Measurements from ENCODE around the gene ZNF554. TPM values are rescaled to one million over a fixed set of nuclear protein-coding genes. Genes with fewer than 3 reads are reported as not detected.

The ZNF554 gene
- total RNA-seq, 2 donors from 2014 or later: 4.4 to 8.6 TPM

DNA sequence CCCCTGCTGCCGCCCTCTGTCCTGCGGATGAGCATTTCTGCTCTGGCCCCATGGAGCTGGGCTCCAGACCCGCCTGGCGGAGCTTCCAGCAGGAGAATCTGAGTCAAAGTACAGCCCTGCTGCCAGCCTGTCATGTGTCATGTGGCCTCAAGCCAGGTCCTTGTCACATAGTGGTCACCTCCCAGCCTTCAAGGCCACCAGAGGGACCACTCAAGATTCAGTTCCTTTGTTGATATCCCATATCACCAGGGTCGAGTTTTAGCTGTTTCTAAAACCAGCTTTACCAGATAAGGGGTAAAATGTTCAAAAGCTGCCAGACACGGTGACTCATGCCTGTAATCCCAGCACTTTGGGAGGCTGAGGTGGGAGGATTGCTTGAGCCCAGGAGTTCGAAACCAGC lies 20.9 kb upstream of the ZNF554 start:
- Histone ChIP-seq H3K9me3 (no peaks in the 10 kb centered on the region), H3K4me3 (no peak overlapping the region), H3K36me3 (no peaks in the 10 kb centered on the region), H3K27me3 (replicated peaks; ENCODE audit: insufficient read depth) (no peaks in the 10 kb centered on the region), H3K4me1 (replicated peaks) (no peaks in the 10 kb centered on the region), H3K27ac (no peak overlapping the region)
- TF ChIP-seq POLR2AphosphoS5 (IDR thresholded peaks at IDR 0.05) (no peak), POLR2A (IDR thresholded peaks at IDR 0.05) (no peak)
- TF ChIP-seq, protein P1, sequence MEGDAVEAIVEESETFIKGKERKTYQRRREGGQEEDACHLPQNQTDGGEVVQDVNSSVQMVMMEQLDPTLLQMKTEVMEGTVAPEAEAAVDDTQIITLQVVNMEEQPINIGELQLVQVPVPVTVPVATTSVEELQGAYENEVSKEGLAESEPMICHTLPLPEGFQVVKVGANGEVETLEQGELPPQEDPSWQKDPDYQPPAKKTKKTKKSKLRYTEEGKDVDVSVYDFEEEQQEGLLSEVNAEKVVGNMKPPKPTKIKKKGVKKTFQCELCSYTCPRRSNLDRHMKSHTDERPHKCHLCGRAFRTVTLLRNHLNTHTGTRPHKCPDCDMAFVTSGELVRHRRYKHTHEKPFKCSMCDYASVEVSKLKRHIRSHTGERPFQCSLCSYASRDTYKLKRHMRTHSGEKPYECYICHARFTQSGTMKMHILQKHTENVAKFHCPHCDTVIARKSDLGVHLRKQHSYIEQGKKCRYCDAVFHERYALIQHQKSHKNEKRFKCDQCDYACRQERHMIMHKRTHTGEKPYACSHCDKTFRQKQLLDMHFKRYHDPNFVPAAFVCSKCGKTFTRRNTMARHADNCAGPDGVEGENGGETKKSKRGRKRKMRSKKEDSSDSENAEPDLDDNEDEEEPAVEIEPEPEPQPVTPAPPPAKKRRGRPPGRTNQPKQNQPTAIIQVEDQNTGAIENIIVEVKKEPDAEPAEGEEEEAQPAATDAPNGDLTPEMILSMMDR (IDR thresholded peaks at IDR 0.05): no peak
- 87% methylated on average over 7 of the region's 7 CpGs for WGBS
- no peak for DNase-seq (ENCODE audit: low spot score)
- intact Hi-C loops (cut with DNase I): no loop called here

DNA sequence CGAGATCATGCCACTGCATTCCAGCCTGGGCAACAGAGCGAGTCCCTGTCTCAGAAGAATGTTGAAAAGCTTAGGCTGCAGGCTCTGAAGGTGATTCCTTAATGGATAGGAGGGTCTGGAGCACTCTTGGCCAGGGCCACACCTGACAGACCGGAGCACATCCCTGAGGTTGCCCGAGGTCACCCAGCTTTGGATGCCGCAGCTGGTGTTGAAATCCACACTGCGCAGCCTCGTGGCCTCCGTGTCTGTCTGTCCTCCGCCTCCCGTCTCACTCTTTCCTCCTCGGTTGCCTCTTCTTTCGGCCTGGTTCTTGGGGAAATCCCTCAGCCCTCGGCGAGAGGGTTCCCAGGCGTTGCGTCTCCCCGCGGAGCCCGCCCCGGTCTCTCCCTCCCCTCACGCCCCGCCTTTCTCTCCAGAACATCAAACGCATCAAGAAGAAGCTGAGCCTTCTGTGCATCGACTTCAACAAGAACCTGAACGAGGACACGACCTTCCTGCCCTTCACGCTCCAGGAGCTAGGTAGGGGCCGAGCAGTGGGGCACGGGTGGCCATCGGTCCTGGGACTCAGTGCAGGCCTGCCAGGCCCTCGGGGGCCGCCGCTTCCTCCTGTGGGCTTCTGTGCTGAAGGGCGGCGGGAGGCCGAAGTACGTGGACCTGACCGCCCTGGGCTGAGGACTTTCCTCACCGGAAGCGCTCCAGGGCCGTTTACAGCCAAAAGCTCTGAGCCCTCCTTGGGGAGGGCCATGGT lies 20.2 kb upstream of the ZNF554 start:
- Histone ChIP-seq H3K27me3 (replicated peaks; ENCODE audit: insufficient read depth) (no peaks in the 10 kb centered on the region), H3K9me3 (no peaks in the 10 kb centered on the region), H3K4me3 (no peak overlapping the region), H3K36me3 (no peaks in the 10 kb centered on the region), H3K4me1 (replicated peaks) (no peaks in the 10 kb centered on the region), H3K27ac (no peak overlapping the region)
- intact Hi-C loops (cut with DNase I): no loop called here
- DNase-seq (ENCODE audit: low spot score): no peak
- 94% methylated on average over 41 of the region's 41 CpGs for WGBS
- TF ChIP-seq POLR2AphosphoS5 (IDR thresholded peaks at IDR 0.05): no peak

GRCh38 chr19:2800506-2800905 lies 19.2 kb upstream of the ZNF554 start:
- H3K9me3 ChIP-seq: no peaks in the 10 kb centered on the region
- no peaks in the 10 kb centered on the region for H3K27me3 ChIP-seq (replicated peaks; ENCODE audit: insufficient read depth)
- no peak for TF ChIP-seq POLR2A (IDR thresholded peaks at IDR 0.05)
- TF ChIP-seq, protein P1 (IDR thresholded peaks at IDR 0.05): no peak
- TF ChIP-seq POLR2AphosphoS5 (IDR thresholded peaks at IDR 0.05): no peak
- H3K36me3 ChIP-seq: no peaks in the 10 kb centered on the region
- WGBS: 80% methylated on average over 12 of the region's 22 CpGs
- no peak overlapping the region for H3K4me3 ChIP-seq
- DNase-seq (ENCODE audit: low spot score): no peak
- H3K4me1 ChIP-seq (replicated peaks): no peaks in the 10 kb centered on the region
- H3K27ac ChIP-seq: no peak overlapping the region
- intact Hi-C loops (cut with DNase I): no loop called here

DNA sequence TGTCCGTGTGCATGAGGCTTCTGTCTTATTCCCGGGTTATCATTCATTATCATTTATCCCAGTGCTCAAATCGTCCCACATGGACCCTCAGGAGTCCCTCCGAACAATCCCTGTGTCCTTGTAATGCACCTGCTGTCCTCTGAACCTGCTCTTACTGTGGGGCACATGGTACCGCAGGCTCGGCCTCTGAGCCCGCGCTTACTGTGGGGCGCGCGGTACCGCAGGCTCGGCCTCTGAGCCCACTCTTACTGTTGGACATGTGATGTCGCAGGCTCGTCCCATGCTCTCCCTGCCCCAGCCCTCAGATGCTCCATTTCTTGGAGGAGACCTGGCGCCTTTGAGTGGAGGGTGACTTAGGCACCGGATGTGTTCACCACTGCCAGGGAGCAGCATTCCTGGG lies 16.8 kb upstream of the ZNF554 start:
- Histone ChIP-seq H3K4me1 (replicated peaks) (no peaks in the 10 kb centered on the region), H3K9me3 (no peaks in the 10 kb centered on the region), H3K27ac (no peak overlapping the region), H3K36me3 (peaks cover 0 to 8% of the 10 kb centered on the region in 2 donors), H3K4me3 (no peak overlapping the region), H3K27me3 (replicated peaks; ENCODE audit: insufficient read depth) (no peaks in the 10 kb centered on the region)
- intact Hi-C loops (cut with DNase I): no loop called here
- WGBS: 96% methylated on average over 17 of the region's 17 CpGs
- no peak for DNase-seq (ENCODE audit: low spot score)
- TF ChIP-seq, protein P1 (IDR thresholded peaks at IDR 0.05): no peak
- TF ChIP-seq POLR2A (IDR thresholded peaks at IDR 0.05) (no peak), POLR2AphosphoS5 (IDR thresholded peaks at IDR 0.05) (no peak)

DNA sequence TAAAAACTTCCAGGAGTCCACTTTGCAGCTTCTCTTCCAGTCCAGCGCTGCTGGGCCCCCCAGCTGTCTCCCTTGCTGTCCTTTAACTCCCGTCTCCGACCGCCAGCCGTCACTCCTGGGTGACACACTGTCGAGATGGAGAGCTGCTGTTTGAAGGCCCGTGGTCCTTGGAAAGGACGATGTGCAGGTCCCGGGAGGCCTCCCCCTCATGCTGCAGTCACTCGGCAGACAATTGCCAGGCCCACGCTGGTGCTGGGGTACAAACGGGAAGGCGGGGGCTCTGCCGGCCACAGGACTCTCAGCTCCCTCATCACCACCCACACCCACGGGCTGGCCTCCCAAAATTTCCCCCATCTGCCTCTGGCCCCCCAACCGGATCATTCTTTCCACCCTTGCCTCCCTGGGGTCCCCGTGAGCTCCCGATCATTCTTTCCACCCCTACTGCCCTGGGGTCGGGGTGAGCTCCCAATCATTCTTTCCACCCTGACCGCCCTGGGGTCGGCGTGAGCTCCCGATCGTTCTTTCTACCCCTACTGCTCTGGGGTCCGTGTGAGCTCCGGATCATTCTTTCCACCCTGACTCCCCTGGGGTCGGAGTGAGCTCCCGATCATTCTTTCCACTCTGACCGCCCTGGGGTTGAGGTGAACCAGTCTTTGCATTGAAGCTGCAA lies 16.0 kb upstream of the ZNF554 start:
- 96% methylated on average over 29 of the region's 29 CpGs for WGBS

More for the DNA sequence above, 16.0 kb upstream of the ZNF554 start:
- H3K4me1 ChIP-seq (replicated peaks): no peaks in the 10 kb centered on the region
- H3K4me3 ChIP-seq: no peak overlapping the region
- no peak overlapping the region for H3K27ac ChIP-seq
- peaks cover 0 to 13% of the 10 kb centered on the region in 2 donors for H3K36me3 ChIP-seq
- DNase-seq (ENCODE audit: low spot score): no peak
- no peaks in the 10 kb centered on the region for H3K9me3 ChIP-seq
- no peaks in the 10 kb centered on the region for H3K27me3 ChIP-seq (replicated peaks; ENCODE audit: insufficient read depth)
- TF ChIP-seq POLR2AphosphoS5 (IDR thresholded peaks at IDR 0.05): no peak
- no peak for TF ChIP-seq POLR2A (IDR thresholded peaks at IDR 0.05)
- TF ChIP-seq, protein P1 (IDR thresholded peaks at IDR 0.05): no peak
- intact Hi-C loops (cut with DNase I): no loop called here
